A549 treated with CpdA at 1 μM for 4 hours (cell line): Measurements from ENCODE around the gene PAX3. TPM values are rescaled to one million over a fixed set of nuclear protein-coding genes. Genes with fewer than 3 reads are reported as not detected.

Source experiments
- total RNA-seq: library from RNA; stranded (reverse); fragments of 200-300 nt; extraction: Qiagen RNA extraction; gene quantifications from 5 replicates; pipeline ENCODE4 v1.2.3, GENCODE V29; 2022; ENCODE audit warnings: low read depth

PAX3 gene
- not detected in 5 replicates for total RNA-seq

DNA sequence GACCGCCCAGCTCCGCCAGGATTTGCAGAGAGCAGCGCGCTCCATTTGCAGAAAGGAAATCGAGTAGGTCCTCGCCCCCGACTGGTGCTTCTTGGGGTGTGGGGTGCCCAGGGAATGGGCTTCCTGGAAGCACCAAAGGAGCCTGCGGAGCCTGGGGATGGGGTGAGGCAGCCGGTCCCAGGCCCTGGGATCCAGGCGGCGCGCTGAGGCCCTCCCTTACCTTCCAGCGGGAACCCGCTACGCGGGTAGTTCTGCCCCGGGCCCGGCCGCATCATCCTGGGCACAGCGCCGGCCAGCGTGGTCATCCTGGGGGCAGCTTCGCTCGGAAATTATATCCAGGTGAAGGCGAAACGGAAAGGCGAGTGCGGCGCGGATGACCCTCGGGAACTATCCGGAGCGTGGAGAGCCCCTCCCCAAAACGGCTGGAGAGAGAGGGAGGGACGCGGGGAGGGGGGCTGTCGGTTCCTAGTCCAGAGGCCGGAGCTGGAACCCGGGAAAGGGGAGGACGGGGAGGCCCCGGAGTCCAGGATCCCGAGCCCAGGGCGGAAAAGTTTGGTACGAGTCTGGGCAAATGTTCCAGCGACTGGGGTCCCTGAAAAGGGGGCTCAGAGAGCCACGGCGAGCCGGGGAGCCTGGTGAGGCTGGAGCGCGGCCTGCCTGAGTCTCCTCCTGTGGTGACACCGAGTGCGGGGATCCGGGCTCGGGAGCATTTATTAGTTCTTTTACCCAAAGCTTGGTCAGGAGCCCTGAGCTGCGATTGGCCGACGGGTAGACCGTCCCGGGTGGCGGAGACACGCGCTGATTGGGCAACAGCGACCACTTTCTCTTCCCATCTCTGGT lies at the start of gene PAX3:
TSS of gene PAX3 (minus strand) at position 688 of the 840 bp plus-strand sequence. CDS start at position 305, 383 bp downstream.

Other genes with a start within 250 kb of the PAX3 start
- gene SGPP2, start 125.5 kb upstream of the PAX3 start, total RNA-seq = 0.16 to 0.26 TPM (median 0.21 TPM) in 5 replicates